ENCODE results near the gene GLG1.

DNA sequence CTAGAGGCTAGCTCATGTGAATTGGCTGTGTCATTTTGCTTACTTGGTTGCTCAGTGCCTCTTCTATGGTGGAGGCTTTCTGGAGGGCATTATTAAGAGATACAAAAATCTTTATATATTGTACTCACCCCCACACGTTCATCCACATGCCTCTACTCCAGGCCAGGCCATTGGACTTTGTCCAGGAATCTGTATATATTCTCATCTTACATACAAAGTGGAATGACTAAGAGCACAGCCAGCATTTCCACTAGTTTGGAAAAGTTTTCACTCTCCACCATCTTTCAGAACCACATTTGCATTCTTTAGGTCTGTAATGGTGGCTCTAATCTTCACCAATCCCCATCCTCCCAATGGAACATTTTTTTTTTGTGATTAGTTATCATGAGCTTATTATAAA is 4.8 kb upstream of the GLG1 start:
- TF ChIP-seq, protein P1, sequence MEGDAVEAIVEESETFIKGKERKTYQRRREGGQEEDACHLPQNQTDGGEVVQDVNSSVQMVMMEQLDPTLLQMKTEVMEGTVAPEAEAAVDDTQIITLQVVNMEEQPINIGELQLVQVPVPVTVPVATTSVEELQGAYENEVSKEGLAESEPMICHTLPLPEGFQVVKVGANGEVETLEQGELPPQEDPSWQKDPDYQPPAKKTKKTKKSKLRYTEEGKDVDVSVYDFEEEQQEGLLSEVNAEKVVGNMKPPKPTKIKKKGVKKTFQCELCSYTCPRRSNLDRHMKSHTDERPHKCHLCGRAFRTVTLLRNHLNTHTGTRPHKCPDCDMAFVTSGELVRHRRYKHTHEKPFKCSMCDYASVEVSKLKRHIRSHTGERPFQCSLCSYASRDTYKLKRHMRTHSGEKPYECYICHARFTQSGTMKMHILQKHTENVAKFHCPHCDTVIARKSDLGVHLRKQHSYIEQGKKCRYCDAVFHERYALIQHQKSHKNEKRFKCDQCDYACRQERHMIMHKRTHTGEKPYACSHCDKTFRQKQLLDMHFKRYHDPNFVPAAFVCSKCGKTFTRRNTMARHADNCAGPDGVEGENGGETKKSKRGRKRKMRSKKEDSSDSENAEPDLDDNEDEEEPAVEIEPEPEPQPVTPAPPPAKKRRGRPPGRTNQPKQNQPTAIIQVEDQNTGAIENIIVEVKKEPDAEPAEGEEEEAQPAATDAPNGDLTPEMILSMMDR (IDR thresholded peaks at IDR 0.05; ENCODE audit: borderline replicate concordance, extremely low read depth, low read length, poor library complexity, severe bottlenecking), result no peak
- TF ChIP-seq EZH2 (IDR thresholded peaks at IDR 0.05; ENCODE audit: borderline replicate concordance, low read depth, low read length, severe bottlenecking), result no peak

Measured in DND-41 (cell line).